Astrocyte (in vitro differentiated cells and primary cell): Measurements from ENCODE around the gene UBXN2A.

Experiments used
- CTCF ChIP-seq: IDR thresholded peaks from 2 replicates; pipeline ENCODE4 v1.5.1; 2011; ENCODE audit warnings: low read depth, mild to moderate bottlenecking, inconsistent platforms, low read length, moderate library complexity; ENCODE audit not compliant: insufficient read depth
- EZH2 ChIP-seq: IDR thresholded peaks from 2 replicates; pipeline ENCODE4 v1.6.1; 2012; ENCODE audit warnings: mild to moderate bottlenecking, low read length, inconsistent platforms; ENCODE audit not compliant: insufficient read depth

GRCh38 chr2:23992931-23993330 is 52.7 kb downstream of the UBXN2A start:
- TF ChIP-seq CTCF (no peak), EZH2 (no peak)
